IPS DF 19.7 (cell line): ENCODE measurements around the gene TIMP2.
"Not testable (repeated sequence)": the region's sequence is repeated elsewhere in the genome, so short reads cannot be mapped to it uniquely, and the experiment has no call there.

Source experiments
- DNase-seq: peaks from one replicate; pipeline ENCODE4 v3.0.0-alpha.2; 2013; ENCODE audit warnings: low read depth, low spot score

The TIMP2 gene

DNA sequence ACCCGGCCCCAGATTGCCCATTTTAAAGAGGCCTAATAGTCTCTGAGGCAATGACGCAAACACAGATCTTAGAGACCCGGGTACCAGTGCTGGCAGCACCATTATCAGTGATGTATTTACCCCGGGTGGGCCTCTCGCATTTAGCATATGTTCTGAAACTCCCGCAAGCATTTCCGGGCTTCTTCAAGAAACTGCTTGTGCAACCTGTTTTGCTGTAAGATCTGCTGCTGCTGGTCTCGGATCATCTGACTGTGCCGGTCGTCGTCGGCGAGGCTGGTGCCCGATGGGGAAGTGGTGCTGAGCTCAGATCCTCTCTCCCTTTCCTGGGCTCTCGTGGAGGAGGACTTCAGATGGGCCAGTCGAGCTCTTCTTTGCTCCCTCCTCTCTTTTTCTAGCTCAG, 34.7 kb downstream of the TIMP2 start:
- no peak for DNase-seq

DNA sequence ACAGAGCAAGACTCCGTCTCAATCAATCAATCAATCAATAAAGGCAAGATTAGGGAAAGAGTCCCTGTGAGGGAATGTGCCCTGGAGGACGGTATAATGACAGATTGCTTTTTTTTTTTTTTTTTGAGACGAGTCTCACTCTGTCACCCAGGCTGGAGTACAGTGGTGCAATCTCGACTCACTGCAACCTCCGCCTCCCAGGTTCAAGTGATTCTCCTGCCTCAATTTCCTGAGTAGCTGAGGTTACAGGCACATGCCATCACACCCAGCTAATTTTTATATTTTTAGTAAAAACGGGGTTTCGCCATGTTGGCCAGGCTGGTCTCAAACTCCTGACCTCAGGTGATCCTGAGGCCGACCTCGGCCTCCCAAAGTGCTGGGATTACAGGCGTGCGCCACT, 35.1 kb downstream of the TIMP2 start:
- not testable (repeated sequence) for DNase-seq

DNA sequence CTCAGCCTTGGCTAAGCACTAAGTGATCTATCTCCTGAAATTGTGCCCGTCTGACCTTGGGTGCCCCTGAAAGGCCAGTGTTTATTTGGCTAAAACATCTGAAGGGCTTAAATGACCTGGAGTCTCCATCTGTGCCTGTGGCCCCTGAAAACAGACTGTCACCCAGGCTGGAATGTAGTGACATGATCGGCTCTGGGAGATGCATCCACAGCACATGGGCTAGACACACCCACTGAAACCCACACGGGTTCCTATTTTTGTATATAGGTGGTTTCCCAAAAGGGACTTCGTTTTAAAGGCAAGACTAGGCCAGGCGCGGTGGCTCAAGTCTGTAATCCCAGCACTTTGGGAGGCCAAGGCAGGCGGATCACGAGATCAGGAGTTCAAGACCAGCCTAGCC, 35.7 kb downstream of the TIMP2 start:
- no peak for DNase-seq

DNA sequence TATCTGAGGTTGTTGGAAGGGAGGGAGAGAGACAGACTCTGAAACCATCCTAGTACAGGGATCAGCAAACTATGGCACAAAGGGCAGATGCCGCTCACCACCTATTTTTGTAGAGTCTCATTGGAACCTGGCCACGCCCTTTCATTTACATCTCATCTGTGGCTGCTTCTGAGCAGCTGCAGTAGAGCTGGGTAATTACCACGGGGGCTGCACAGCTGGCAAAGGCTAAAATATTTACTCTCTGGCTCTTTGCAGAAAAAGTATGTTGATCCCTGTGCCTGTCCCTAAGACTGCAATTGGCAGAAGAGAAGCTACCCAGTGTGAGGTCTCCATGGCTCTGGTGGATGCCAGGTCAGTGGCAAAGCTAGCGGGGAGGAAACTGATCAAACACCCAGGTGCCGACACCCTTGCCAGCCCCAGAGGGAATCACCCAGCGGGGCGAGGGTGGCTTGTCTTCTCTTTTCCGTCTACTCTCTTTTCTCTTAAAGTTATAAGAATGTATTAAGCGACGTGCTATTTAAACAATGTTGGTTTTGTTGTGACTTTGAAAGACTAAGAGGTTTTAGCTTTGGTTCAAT, 36.2 kb downstream of the TIMP2 start:
- no peak for DNase-seq

DNA sequence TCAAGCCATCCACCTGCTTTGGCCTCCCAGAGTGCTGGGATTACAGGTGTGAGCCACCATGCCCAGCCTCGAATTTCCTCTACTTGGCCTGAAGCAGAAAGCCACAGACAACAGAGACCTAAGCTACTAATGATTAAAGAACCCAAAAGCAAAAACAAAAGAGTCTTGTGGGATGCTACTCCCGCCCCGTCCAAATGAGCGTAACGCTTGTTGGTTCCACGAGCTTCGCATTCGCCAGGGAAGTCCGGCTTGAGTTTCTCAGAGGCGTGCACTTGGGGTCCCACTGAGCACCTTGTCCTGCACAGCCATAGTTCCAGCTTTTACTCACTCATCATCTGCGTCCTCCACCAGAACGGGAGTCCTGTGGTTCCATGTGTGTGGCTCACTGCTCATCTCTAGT, 38.2 kb downstream of the TIMP2 start:
- DNase-seq, result no peak

DNA sequence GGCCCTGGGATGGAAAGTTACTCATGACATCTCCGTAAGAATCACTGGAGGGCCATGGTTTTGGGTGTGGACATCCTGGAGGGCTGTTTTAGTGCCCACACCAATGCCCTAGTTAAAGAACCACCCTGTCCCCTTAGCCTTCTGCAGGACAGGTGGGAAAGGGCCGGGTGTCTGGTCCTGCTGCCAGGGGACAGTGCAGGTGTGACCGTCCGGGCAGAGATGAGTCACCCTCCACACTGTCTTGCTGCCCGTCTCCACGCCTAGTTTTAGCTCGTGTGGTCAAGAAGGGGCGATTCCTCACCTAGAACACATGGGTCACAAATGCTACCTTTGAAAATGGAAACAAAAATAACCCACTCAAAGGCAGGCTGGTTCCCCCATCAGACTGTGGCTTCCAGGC, 39.2 kb downstream of the TIMP2 start:
- no peak for DNase-seq

DNA sequence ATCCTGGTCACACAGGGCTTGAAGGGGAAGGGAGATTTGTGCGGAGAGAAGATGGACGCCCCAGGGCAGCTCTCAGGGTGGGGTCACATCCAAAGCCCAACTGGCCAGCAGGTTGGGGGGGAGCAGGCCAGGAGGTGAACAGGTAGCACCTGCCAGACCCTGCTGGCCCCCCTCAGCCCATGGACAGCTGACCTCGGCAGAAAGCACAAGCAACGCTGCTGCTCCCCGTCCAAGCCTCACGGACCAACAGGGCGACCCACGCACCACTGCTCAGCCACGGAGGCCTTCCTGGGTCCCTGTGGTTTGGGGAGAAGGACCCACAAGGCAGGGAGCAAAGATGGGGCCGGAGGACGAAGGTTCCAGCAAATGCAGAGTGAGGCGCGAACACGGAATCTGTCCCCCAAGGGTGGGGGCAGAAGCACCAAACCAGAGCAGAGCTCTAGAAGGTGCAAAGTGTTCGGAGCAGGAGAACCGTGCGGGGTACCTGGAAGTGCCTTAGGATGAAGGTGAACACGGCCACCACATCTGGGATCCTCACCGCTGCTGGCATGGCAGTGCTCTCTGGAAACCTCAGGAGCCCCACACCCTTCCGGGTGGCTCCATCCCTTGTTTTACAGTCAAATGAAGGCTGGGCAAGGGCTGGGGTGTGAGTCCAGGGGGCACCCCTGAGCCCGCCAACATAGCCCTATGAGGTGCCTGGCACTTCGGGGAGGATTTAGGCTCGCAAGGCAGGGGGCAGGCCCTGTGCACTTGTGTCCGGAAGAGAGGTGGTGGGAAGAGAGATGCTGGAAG, 40.1 kb downstream of the TIMP2 start:
- no peak for DNase-seq

DNA sequence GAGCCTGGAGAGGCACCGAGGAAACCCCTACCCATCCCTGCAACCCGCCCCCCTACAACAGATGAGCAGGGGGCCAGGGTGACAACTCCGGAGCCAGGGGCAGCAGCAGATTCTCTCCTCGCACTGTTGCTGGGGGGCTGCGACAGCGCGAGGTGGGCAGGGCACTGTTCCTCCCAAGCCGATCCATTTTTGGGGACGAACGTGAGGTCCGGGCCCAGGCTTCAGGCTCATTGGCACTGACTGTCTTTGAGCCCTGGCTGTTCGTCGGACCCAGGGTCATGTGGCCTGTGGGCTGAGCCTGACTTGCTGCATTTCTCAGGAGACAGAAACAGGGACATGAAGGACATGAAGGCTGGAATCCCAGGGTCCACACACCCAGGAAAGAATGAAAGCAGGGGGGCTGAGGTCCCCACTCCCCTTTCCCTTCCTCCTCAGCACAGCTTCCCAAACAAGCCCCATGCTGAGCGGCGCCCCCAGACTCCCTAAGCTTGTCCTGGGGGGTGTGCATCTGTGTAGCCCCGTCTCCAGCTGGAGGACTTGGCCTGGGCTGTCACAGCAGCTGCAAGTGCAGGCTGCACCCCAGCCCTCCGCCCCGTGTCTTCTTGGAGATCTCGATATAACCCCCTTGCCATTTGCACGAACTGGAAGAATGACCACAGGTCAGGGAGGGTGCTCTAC, 40.9 kb downstream of the TIMP2 start:
- no peak for DNase-seq

DNA sequence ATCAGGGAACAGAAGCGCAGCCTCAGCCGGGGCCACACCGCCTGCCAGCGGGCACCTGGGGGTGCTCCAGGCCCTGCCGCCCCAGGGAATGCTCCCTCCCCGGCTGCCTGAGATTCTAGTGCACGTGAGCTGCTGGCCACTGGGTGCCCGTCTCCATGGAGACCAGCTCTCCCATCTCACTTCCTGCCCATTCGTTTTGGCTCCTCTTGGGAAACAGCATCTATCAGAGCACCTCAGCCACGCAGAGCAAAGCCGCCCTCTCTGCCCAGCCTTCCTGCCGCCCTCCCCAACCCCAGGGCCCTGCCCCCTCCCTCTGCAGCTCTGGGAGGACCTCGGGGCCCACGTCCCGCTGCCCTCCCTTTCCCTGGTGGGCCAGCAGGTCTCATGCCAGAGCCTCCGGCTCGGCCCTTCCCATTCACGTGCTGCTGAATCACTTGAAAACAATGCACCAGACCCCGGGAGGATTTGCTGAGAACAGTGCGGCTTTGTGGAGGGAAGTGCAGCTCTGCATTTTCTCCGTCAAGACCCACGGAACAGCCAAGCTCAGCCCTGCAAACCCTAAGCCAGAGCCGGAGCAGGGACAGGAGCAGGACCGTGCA, 41.6 kb downstream of the TIMP2 start:
- no peak for DNase-seq

DNA sequence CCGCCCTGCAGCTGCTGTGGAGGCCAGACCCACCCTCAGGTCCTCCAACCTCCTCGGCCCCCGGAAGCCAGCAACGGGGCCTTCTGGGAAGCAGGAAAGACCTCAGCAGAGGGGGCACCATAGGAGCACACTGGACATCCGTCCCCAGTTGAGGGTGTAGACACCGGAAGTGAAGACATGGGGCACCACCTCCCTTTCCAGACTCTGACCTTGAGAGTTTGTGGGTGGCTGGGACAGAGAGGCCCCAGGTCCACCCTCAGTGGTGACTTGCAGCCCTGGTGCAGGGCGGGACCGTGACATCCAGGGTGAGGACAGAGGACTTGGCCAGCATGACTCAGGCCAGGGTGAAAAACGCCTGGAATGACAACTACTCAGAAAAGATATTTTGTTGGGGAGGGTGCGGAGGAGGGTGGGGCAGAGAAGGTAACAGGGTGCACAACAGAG, 42.1 kb downstream of the TIMP2 start:
- no peak for DNase-seq

DNA sequence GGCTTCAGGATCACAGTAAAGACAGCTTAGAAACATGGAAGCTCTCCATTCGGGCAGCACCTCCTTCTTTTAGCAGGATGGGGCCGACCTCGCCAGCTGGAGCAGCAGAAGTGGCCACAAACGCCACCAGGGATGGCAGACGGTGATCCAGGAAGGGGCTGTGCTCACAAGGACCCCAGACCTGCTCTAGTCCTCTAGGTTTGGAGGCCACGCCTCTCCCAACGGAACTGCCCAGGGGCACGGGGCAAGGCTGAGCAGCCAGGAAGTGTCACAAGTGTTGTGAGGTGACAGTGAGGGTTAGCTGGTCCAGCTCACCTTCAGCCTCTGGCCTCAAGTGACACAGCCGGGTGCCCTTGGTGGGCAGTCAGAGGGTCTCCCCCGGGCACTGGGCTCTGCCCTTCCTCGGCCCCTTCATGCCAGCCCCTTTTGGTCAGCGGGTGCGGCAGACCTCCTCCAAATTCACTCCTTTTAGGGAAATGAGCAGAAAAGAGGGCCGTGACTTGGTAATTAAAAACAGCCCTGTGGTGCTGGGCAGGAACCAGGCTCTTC, 42.6 kb downstream of the TIMP2 start:
- DNase-seq, result no peak

DNA sequence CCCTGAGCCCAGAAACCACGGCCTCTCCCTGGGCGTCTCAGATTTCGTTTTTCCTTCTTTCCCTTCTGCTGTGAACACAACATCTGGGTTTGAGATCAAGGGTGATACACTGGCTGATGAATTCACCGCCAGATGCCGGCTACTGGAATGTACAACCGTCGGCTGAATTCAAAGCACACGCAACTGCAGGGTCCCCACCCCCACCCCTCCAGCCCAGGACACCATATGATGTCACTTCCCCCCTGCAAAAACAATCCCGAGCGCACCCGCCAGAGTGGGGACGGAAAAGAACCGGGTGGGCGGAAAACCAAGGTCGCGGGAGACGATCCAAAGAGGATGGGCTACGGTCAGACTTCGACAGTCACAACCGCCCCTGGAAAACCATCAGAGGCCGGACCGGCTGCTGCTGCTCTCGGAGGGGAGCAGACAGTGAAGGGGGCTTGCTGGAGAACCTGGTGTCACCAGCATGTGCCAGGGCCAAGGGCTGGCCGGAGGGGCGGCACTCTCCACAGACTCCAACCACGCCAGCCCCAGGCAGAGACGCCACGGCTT, 45.5 kb downstream of the TIMP2 start:
- DNase-seq, result no peak

DNA sequence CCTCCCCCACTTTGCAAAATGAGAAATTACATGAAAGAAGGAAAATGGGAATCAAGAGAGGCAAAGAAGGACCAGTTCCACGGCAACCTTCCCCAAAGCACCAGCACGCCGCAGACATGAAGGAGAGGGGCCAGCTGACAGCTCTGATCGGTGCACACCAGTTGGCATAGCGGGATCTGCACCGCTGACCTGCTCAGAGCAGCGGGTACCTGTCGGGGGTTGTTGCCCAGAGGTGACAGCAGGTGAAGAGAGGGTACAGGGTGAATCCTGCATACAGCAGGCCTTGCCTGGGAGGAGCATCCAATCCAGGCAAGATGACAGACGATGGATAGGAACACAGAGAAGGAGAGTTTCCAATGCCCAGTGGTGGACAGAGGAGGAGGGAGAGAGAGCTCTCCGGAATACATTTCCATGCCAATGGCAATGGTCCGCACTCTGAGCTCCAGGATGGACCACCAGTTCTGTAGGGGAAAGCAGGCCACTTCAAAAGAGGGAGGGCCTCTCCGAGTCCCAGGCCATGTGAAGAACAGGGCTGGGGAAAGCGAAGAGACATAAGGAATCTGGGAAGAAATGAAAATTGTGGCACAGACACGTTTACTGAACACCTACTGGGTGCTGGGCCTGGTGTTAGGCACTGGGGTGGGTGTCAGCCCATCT, 46.2 kb downstream of the TIMP2 start:
- no peak for DNase-seq

DNA sequence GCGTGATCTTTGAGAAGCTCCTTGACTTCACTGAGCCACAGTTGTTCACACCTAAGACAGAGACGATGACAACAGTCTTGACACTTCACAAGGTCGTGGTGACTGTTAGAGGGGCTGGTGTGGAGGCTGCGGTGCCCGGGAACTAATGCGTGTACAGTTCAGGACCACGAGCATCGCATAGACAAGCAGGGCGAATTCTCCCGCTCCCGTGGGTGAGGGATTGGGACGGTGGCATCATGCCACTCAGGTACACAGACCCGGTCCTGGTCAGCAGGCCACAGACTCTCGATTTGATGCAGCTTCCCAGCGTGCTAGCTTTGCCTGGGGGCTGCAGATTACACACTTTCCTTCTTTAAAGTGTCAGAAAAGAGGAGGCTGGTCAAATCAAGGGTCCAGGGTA, 46.9 kb downstream of the TIMP2 start:
- DNase-seq, result no peak

DNA sequence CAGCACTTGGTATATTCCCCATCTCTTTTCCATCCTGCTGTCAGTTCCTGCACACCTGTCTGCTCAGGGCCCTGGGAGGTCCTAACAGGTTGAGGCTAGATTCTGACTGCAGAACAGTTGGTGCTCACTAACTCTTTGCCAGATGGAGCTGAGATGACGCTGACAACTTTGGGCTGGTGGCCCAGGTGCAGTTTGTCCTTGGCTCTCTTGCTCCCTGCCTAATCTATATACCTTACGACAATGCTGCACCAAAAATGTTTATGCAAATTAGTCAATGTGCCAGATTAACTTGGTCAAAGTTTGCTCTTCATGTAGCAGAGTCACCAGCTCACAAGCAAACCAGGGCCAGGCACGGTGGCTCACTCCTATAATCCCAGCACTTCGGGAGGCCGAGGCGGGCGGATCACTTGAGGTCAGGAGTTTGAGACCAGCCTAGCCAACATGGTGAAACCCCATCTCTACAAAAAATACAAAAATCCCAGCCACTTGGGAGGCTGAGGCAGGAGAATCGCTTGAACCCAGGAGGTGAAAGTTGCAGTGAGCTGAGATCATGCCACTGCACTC, 48.2 kb downstream of the TIMP2 start:
- DNase-seq, result not testable (repeated sequence)

DNA sequence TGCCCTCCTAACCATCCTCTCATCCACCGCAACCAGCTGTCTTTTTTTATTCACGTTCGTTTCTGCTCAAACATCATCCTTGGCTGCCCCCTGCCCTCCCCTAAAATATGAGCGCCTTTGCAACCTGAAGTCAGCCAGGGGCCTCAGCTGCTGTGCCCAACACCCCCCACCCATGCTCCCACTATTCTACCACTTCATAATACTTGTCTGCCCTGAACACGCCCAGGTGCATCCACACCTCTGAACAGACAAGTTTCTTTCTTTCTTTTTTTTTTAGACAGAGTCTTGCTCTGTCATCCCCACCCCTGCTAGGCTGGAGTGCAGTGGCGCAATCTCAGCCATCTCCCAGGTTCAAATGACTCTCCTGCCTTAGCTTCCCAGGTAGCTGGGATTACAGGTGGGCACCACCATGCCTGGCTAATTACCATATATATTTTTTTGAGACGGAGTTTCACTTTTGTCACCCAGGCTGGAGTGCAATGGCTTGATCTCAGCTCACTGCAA, 49.0 kb downstream of the TIMP2 start:
- DNase-seq, result no peak

DNA sequence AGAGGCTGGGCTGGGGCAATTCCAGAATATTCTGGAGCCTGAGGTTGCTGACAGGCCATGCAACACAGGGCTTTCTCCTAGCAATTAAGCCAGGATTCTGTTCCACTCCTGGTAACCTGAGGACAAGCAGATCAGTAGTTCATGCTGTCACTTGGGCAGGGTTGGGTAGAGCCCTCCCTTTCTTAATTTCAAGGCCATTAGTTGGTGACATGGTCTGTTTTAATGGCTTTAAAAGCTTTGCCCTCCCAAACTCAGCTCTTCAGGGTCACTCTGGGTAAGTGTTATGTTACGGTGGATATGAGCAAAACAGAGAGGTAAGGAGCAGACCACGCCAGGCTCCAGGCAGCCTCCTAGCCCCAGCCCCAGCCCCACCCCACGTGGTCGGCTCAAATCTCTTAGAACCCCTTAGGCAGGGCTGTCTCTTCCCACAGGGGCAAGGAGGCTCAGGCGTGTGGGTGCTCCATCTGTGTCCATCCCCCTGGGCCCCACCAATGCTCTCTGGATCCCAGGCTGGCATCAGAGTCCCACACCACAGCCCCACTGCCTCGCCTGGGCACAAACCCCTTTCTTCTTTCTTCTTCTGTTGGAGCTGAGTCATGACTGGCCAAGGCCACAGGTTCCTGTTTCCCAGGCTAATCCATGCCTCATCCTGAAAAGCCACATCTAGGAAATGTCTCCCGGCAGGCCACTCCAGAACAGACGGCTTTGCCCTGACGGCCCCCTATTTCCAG, 49.7 kb downstream of the TIMP2 start:
- DNase-seq, result no peak

DNA sequence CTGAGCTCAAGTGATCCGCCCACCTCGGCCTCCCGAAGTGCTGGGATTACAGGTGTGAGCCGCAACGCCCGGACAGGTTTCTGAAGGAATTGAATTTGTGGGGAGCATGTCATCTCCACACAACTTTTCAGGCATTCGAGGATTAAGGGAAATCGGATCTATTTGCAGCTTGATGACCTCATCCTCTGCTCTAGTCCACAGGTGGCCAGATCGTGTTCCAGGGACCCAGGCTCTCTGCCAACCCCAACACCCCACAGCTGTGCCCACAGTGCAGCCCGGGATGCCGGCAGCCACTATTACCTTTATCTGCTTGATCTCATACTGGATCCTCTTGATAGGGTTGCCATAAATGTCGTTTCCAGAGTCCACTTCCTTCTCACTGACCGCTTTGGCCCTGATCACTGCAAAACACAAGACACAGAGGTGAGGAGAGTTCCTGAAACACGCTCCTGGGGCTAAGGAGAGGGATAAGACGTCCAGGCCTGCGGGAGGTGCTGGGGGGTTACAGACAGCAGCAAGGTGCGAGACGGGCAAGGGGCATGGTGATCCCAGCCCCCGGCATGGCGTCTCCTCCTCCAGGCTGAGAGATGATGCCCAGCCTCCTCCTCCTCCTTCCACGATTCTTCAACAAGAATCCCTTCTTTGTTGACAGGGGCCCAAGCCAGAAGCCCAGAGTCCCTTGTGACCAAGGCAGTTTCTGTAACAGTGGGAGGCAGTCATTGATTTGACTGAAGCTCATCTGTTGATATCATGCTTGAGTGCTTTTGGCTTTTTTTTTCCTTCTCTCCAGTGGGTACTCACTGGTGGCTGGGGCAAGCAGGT, 51.5 kb downstream of the TIMP2 start:
- DNase-seq, result no peak

DNA sequence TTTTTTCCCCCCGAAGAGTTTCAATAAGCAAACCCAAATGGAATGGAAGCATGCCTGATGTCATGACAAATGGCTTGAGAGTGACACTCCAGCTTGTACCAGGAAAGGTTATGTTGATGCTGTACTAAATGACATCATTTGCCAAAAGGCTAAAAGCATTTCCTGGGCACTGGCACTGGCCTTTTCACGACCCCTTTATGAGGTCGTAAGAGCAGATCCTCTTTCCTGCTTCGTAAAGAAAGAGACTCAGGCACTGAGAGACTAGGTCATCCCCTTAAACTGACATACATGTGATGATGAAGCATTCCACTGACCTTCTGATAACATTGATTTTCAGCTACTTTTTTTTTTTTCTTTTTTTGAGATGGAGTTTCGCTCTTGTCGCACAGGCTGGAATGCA, 52.7 kb downstream of the TIMP2 start:
- no peak for DNase-seq
